HG02885 (cell line): ENCODE results near the gene SYP.

Source experiments
- ATAC-seq: cut with Tn5 transposase; IDR thresholded peaks from one replicate; pipeline ENCODE4 v1.9.1; 2021; ENCODE audit warnings: mild to moderate bottlenecking; ENCODE audit not compliant: unreplicated experiment, poor library complexity

The SYP gene

DNA sequence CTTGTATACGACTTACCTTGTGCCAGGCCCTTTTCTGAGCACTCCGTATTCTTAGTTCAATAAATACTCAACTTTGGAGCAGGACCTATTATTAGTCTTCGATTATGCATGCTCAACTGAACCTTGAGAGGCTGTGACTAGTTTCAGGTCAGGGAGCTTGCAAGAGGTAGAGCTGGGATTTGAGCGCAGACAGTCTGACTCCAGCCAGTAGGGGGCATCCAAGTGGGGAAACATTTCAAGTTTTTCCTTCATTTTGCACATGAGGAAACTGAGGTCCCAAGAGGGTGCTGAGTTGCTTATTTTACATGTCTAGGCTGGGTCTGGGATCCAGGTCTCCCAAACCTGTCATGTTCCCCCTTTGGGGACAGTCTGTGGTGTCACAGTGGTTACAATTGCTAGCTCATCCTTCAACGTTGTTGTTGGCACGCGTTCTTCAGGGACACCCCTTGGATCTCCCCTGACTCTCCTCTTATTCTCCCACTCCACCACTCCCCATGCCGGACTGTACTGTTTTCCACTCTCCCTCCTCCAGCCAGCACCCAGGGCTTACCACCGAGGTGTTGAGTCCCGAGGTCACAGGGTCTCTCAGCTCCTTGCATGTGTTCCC lies 7.2 kb downstream of the SYP start:
- no peak for ATAC-seq

- peak; percentile 17 for ATAC-seq
These were observed 8.4 kb downstream of the SYP start for GRCh38 chrX:49191574-49192011.

DNA sequence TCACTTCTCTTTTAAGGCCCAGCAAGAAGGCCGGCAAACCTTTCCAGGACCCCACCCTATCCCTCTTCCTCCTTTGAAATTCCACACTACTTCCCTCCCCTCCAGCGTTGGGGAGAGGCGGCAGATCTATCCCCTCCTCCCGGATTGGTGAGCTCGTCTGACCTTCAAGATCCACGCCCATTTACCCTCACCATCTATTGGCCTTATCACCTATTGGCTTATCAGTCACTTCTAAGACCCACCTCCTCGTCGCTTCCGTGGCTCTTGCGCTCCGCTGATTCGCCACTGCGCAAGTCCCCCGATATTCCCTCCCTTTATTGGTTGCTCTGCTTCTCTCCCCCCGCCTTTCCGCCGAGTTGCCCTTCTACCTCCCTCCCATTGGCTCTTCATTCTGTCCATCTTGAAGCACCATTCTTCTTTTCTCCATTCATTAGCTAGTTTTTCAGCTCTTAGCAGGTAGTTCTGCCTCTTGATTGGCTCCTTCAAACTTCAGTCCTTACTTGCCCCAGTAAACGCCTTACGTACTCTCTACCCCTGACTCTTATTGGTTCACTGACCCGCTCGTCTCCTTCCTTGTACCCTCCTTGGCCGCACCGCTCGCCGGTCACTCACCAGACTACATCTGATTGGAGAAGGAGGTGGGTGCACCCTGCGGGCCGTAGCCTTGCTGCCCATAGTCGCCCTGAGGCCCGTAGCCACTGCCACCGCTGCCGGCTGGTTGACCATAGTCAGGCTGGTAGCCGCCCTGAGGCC lies 9.0 kb downstream of the SYP start:
- ATAC-seq: peak; percentile 90

- no peak for ATAC-seq
These were observed 10.4 kb downstream of the SYP start for GRCh38 chrX:49189606-49190005.

- ATAC-seq: no peak
These were observed 11.4 kb downstream of the SYP start for GRCh38 chrX:49188468-49189076.

DNA sequence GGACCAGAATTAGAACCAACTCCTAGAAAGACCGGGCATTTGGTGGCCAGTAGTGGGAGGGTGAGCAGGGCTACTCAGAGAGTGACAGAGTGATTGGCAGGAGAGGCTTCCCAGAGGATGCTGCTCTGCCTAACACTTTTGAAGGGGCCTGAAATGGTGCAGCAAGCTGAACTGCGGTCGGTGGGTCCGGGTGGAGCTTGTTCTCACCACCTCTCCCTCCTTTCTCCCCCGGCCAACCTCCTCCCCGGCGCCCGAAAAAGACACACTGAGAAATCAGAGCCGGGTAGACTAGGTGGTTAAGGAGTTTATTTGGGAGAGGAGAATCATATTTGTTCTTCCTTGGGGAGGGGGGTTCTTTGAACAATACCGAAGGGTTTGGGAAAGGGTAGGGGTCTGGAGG lies 12.5 kb downstream of the SYP start:
- ATAC-seq: no peak

- ATAC-seq: no peak
These were observed 13.0 kb downstream of the SYP start for GRCh38 chrX:49187028-49187394.

DNA sequence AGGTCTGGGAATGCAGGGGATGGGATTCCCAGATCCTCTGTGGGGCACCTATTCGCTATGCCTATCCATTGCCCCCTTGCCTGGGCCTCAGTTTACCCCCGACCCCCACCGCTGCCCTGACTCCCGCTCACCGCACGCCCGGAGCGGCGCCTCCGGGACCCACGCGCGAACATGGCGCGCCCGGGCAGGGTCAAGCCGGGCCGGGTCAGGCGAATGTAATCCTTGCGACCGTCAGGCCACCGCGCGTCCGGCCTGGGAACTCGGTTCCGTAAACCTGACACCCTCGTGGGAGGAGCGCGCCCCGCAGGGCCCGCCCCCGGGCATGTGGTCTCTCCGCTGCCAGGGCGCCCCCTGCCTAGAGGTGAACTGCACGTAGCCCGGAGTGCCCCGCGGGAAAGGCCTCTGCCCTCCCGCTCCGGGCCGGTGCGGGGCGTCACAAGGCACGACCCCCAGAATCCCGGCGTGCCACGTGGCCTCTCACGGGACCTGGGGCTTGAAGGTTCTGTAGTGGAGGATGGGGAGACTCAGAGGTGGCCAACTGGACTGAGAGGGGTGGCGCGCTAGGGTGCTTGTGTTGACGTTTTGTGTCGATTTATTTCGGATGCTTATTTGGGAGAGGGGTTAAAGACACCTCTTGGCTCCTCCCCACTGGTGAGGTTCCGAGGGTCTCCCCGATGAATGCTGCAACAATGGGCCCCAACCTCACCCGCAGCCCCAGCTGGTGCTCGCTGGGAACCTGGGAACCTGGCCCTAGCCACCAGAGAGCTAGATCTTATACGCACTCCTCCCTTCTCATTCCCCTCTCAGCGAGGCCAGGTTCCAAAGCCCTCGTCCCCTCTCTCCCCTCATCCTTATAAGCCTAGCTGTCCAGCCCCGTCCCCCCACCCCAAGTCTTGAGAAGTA lies 13.6 kb downstream of the SYP start, which contains the start of gene PRICKLE3:
Gene PRICKLE3, minus strand, starts transcription at position 249 of the 903 bp plus-strand sequence. Its CDS starts 76 bp downstream, at position 173.
- peak; percentile 30 for ATAC-seq

- peak; percentile 63 for ATAC-seq
These were observed 15.4 kb downstream of the SYP start for GRCh38 chrX:49184294-49185281.

GRCh38 chrX:49183701-49184281 lies 16.2 kb downstream of the SYP start:
- ATAC-seq: no peak

GRCh38 chrX:49179358-49179757 lies 20.6 kb downstream of the SYP start:
- no peak for ATAC-seq

GRCh38 chrX:49178537-49178936 lies 21.5 kb downstream of the SYP start:
- ATAC-seq: no peak

DNA sequence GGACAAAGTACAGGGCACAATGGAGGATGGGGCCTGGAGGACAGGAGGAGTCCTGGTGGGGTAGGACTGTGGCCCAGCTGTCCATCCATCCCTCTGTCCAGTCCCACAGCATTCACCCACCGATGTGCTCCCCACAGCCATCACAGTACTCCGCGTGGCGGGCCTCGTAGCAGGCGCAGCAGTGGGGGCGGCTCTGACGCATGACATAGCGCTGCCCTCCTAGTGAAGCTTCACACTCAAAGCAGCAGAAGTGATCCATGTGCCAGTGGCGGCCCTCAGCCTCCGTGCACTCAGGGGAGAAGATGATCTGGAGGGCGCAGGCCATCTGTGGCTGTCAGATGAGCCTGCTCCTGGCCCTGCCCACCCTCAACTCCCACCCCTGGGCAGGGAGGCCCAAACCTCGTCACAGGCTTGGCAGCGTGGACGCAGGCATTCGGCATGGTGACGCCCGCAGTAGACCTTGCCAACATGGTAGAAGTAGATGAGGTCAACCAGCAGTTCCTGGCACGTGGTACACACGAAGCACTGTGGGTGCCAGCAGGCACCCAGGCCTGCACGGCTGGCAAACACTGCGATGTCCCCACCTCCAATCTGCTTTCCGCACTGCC lies 22.0 kb downstream of the SYP start:
- no peak for ATAC-seq

DNA sequence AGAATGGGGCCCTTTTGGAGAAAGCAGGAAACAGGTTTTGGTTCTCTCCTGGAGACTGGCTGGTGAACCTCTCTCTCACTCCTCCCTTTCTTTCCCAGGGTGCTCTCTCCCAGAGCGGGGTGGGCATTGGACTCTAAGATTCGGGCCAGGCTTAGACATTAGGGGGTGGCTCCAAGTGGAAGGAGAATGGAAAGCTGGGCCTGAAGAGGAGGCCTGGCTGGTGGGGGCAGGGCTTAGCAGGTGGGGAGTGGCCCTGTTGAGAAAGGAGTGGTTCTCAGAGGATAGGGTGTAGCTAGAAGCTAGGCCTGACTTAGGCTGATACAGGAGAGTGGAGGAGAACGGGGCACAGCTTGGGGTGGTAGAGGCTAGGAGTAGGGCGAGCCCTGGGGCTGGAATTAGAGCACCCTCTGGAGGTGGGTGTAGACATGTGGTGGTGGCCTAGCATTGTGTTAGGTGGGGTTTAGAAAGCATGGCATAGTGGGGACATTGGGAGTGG lies 22.6 kb downstream of the SYP start:
- no peak for ATAC-seq

- ATAC-seq: no peak
These were observed 23.3 kb downstream of the SYP start for GRCh38 chrX:49176421-49177326.

DNA sequence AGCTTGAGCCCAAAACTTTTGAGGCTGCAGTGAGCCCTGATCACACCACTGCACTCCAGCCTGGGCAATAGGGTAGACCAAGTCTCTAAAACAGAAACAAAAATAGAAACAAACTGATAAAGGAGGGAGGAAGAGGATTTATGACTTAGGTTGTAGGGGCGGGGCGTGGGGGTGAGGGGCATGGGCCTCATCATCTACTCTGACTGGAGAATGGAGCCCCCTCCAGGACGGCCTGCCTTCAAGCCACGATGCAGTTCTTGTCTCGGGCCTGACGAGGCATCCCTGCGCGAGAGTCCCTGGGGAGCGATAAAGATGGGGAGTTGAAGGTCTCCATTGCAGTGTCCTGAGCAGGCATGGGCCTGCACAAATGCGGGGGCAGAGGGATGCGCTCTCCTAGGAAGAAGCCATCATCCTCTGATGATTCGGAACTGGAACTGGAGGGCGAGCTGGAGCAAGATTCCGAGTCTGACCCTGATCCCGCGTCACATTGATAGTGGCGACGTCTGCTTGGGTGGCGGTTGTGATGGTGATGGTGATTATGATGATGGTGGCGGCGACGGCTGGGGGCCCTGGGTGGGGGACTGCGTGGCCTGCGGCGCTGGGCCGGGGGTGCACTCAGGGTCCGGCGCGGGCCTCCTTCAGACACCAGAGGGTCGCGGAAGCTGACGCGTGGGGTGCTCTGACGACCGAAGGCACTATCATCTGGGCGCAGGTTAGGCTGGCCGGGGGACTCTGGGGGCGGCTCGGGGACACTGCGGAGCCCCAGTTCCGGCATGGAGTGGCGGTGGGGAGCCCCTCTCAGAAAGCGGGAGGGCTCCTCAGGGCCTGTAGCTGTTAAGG lies 24.3 kb downstream of the SYP start:
- ATAC-seq: no peak

DNA sequence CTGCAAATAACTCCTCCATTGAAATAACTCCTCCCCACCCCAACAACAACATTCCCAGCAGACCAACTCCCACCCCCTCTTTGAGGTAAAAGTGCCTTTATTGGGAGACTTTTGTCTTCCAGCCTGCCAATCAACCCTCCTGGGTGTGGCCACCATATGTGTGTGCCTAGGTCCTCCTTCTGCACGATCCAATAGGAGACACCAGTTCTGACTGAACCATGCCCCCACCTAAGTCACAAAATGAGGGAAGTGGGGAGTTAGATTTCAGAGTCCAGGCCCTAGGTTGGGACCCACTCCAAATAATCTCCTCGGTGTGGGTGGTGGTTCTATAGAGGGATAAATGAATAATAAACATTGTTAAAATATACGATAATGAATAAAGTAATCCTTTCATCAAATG lies 25.3 kb downstream of the SYP start:
- ATAC-seq: no peak
